Erythroblast (primary cell): ENCODE measurements around the gene SETD6.

Experiments
- GATA1 ChIP-seq: IDR thresholded peaks from 2 replicates; pipeline ENCODE4 v1.6.1; 2011; ENCODE audit warnings: low read depth, mild to moderate bottlenecking, control low read depth, low read length, moderate library complexity
- POLR2A ChIP-seq: IDR thresholded peaks from 2 replicates; pipeline ENCODE4 v1.6.1; 2011; ENCODE audit warnings: mild to moderate bottlenecking, low read length

GRCh38 chr16:58501242-58502131, 13.8 kb upstream of the SETD6 start:
- no peak for TF ChIP-seq POLR2A
- TF ChIP-seq GATA1 = no peak
